H1 (cell line): ENCODE data around the gene IGLL5. TPM values are rescaled to one million over a fixed set of nuclear protein-coding genes. Genes with fewer than 3 reads are reported as not detected.

Experiments
- CTCF ChIA-PET: fragments of 300-600 bp; sonication (Branson Sonifier 250); formaldehyde crosslinking; loops from one replicate; lab custom pipeline; 2021; ENCODE audit not compliant: partially characterized antibody; lab: Charles Lee
- POLR2A ChIA-PET: fragments of 300-600 bp; sonication (Branson Sonifier 250); formaldehyde crosslinking; loops from one replicate; lab custom pipeline; 2021; ENCODE audit warnings: inconsistent platforms; ENCODE audit not compliant: partially characterized antibody; lab: Charles Lee
- DNase-seq, 2 experiments: peaks; one replicate each; pipeline versions ENCODE4 v3.0.0 to v3.0.0-alpha.2; 2010 to 2022; ENCODE audit warnings: low spot score in 2 of 2, low read depth in 1 of 2, mixed read lengths in 1 of 2
- FAIRE-seq: peaks from 2 replicates; lab custom pipeline; 2011; peaks lifted over from hg19 to GRCh38; lab: Jason Lieb, UNC
- H2AFZ ChIP-seq: 2 replicates; pipeline ENCODE4 v1.8.1; 2012; ENCODE audit warnings: low read length, inconsistent platforms
- H2AK5ac ChIP-seq: 2 replicates; pipeline ENCODE4 v1.6.1; 2013; ENCODE audit warnings: low read depth, low read length
- H2BK120ac ChIP-seq: replicated peaks from 2 replicates; pipeline ENCODE3; 2013; ENCODE audit warnings: low read depth, low read length, inconsistent platforms
- H2BK12ac ChIP-seq: 2 replicates; pipeline ENCODE4 v1.6.1; 2013; ENCODE audit warnings: low read depth, low read length
- H2BK15ac ChIP-seq: 2 replicates; pipeline ENCODE4 v1.6.1; 2013; ENCODE audit warnings: low read length
- H2BK20ac ChIP-seq: 2 replicates; pipeline ENCODE4 v1.6.1; 2013; ENCODE audit warnings: low read length
- H2BK5ac ChIP-seq: 2 replicates; pipeline ENCODE4 v1.6.1; 2013; ENCODE audit warnings: low read depth, low read length
- H3K14ac ChIP-seq: 2 replicates; pipeline ENCODE4 v1.6.1; 2013; ENCODE audit warnings: inconsistent platforms; ENCODE audit not compliant: insufficient read length
- H3K18ac ChIP-seq: 2 replicates; pipeline ENCODE4 v1.6.1; 2013; ENCODE audit warnings: low read length; ENCODE audit errors: extremely low read depth
- H3K23ac ChIP-seq: 2 replicates; pipeline ENCODE4 v1.6.1; 2013; ENCODE audit warnings: inconsistent platforms; ENCODE audit not compliant: insufficient read length
- H3K23me2 ChIP-seq: 2 replicates; pipeline ENCODE4 v1.6.1; 2013; ENCODE audit warnings: low read depth, low read length
- H3K27ac ChIP-seq: 2 replicates; pipeline ENCODE4 v1.6.1; 2011; ENCODE audit warnings: low read depth, low read length, inconsistent platforms
- H3K27me3 ChIP-seq, 4 experiments: replicated peaks in 1 of 4; 1 replicate in 1 of 4; 2 replicates in 3 of 4; pipeline versions ENCODE4 v1.6.1 to v1.8.1; 2011 to 2013; ENCODE audit warnings: low read length in 3 of 4, mild to moderate bottlenecking in 3 of 4, inconsistent platforms in 2 of 4, mixed read lengths in 2 of 4, moderate library complexity in 1 of 4; ENCODE audit not compliant: control insufficient read depth in 3 of 4, insufficient read depth in 3 of 4; ENCODE audit errors: extremely low read depth in 1 of 4
- H3K36me3 ChIP-seq, 4 experiments: 2 replicates each; pipeline versions ENCODE4 v1.6.1 to v1.8.1; 2011 to 2013; ENCODE audit warnings: mild to moderate bottlenecking in 4 of 4, low read length in 3 of 4, moderate library complexity in 2 of 4, control low read depth in 1 of 4, inconsistent platforms in 1 of 4; ENCODE audit not compliant: insufficient read depth in 4 of 4, control insufficient read depth in 2 of 4
- H3K4ac ChIP-seq: replicated peaks from 2 replicates; pipeline ENCODE3; 2013; ENCODE audit warnings: low read length, low read depth, mixed read lengths, inconsistent platforms; ENCODE audit not compliant: insufficient read length
- H3K4me1 ChIP-seq, 4 experiments: replicated peaks in 1 of 4; 1 replicate in 1 of 4; 2 replicates in 3 of 4; pipeline versions ENCODE4 v1.6.1 to v1.8.1; 2011 to 2013; ENCODE audit warnings: low read length in 3 of 4, inconsistent platforms in 2 of 4, mixed read lengths in 1 of 4; ENCODE audit not compliant: insufficient read depth in 4 of 4, control insufficient read depth in 3 of 4
- H3K4me2 ChIP-seq, 2 experiments: 2 replicates each; pipeline versions ENCODE4 v1.6.1 to v1.8.1; 2011 to 2013; ENCODE audit warnings: low read depth in 2 of 2, low read length in 2 of 2, control low read depth in 1 of 2, inconsistent platforms in 1 of 2, mild to moderate bottlenecking in 1 of 2; ENCODE audit not compliant: insufficient read depth in 1 of 2
- H3K4me3 ChIP-seq, 4 experiments: fragments of 200-600, 300-600 bp in 1 of 4; sonication (generic), shearing (Covaris generic), sonication (Bioruptor Twin) in 1 of 4; 2 replicates each; pipeline versions ENCODE4 v1.5.1 to v1.8.1; 2011 to 2016; ENCODE audit warnings: low read length in 4 of 4, low read depth in 3 of 4, control low read depth in 2 of 4, inconsistent platforms in 2 of 4, mild to moderate bottlenecking in 2 of 4, mixed read lengths in 1 of 4, moderate library complexity in 1 of 4; ENCODE audit not compliant: insufficient read depth in 2 of 4; ENCODE audit errors: extremely low read depth in 1 of 4
- H3K56ac ChIP-seq: replicated peaks from 2 replicates; pipeline ENCODE3; 2013; ENCODE audit warnings: low read depth, mild to moderate bottlenecking, mixed read lengths, low read length, inconsistent platforms; ENCODE audit not compliant: insufficient read length
- H3K79me1 ChIP-seq: 2 replicates; pipeline ENCODE4 v1.6.1; 2013; ENCODE audit warnings: low read depth, low read length, control low read depth
- H3K79me2 ChIP-seq, 2 experiments: 2 replicates each; pipeline versions ENCODE4 v1.6.1 to v1.8.1; 2012 to 2013; ENCODE audit warnings: low read length in 2 of 2, mild to moderate bottlenecking in 2 of 2, inconsistent platforms in 1 of 2; ENCODE audit not compliant: insufficient read depth in 2 of 2, control insufficient read depth in 1 of 2
- H3K9ac ChIP-seq, 4 experiments: replicated peaks in 1 of 4; 1 replicate in 1 of 4; 2 replicates in 3 of 4; pipeline versions ENCODE4 v1.6.1 to v1.8.1; 2011 to 2013; ENCODE audit warnings: low read depth in 3 of 4, low read length in 3 of 4, control low read depth in 2 of 4, mild to moderate bottlenecking in 2 of 4, moderate library complexity in 2 of 4, inconsistent platforms in 1 of 4; ENCODE audit errors: extremely low read depth in 1 of 4
- H3K9me3 ChIP-seq, 2 experiments: 2 replicates each; pipeline versions ENCODE4 v1.6.1 to v1.8.1; 2012 to 2013; ENCODE audit warnings: mild to moderate bottlenecking in 2 of 2, moderate library complexity in 2 of 2, control low read depth in 1 of 2, inconsistent platforms in 1 of 2, low read depth in 1 of 2, low read length in 1 of 2, mixed read lengths in 1 of 2; ENCODE audit not compliant: insufficient read depth in 2 of 2
- H4K20me1 ChIP-seq, 2 experiments: replicated peaks in 1 of 2; 2 replicates each; pipeline versions ENCODE3 to v1.8.1; 2011 to 2013; ENCODE audit warnings: inconsistent platforms in 2 of 2, low read length in 2 of 2, mild to moderate bottlenecking in 1 of 2; ENCODE audit not compliant: insufficient read depth in 2 of 2, control insufficient read depth in 1 of 2
- H4K5ac ChIP-seq: 2 replicates; pipeline ENCODE4 v1.6.1; 2013; ENCODE audit warnings: low read length, low read depth, mixed read lengths, inconsistent platforms; ENCODE audit not compliant: insufficient read length
- H4K8ac ChIP-seq: 2 replicates; pipeline ENCODE4 v1.8.0; 2013; ENCODE audit warnings: mild to moderate bottlenecking, moderate library complexity, low read length, inconsistent platforms; ENCODE audit not compliant: insufficient read depth; ENCODE audit errors: extremely low read depth
- H4K91ac ChIP-seq: replicated peaks from 2 replicates; pipeline ENCODE3; 2013; ENCODE audit warnings: low read length, mixed read lengths, inconsistent platforms; ENCODE audit not compliant: insufficient read length
- CREB1 ChIP-seq: IDR thresholded peaks from 2 replicates; pipeline ENCODE4 v1.6.1; 2012; ENCODE audit warnings: inconsistent platforms
- SP4 ChIP-seq: IDR thresholded peaks from 2 replicates; pipeline ENCODE4 v1.6.1; 2012; ENCODE audit warnings: low read length, inconsistent platforms
- WGBS, 2 experiments: shearing (Covaris generic) in 1 of 2; methylation state at CpG; one replicate each; pipeline versions ENCODE4 v1.1.6 to v1.1.7; 2013 to 2015; ENCODE audit warnings: low lambda C conversion rate in 2 of 2, mixed read lengths in 2 of 2, inconsistent platforms in 1 of 2, low coverage in 1 of 2, missing lambda C conversion rate in 1 of 2; ENCODE audit not compliant: insufficient replicate concordance in 2 of 2, insufficient coverage in 1 of 2, insufficient read length in 1 of 2; ENCODE audit errors: extremely low coverage in 1 of 2, missing lambda C conversion rate in 1 of 2; 5-methylcytosine and 5-hydroxymethylcytosine counted together
- polyA plus RNA-seq, 7 experiments: library from polyadenylated mRNA; depleted of rRNA in 3 of 7; stranded (reverse) in 5 of 7; unstranded in 2 of 7; fragments of >200 nt in 5 of 7; fragments of 200-250 nt in 2 of 7; gene quantifications; 1 replicate in 5 of 7; 2 replicates in 1 of 7; 4 replicates in 1 of 7; pipeline versions ENCODE4 v1.2.1 to v1.2.3, GENCODE V29; 2011 to 2013; ENCODE audit warnings: missing spikeins in 2 of 7, mixed read lengths in 2 of 7
- total RNA-seq: library from RNA; stranded (reverse); fragmentation: NEBNext Ultra II Directional; extraction: Animal tissue kit (Norgen Biotek cat#: 25700); gene quantifications from 2 replicates; pipeline ENCODE4 v1.2.1, GENCODE V29; 2021

IGLL5 gene
- total and polyA plus RNA-seq, 2 of the 8 experiments (the other 6 are each of a cell fraction or from before 2014, with no cell fraction given), result not detected

GRCh38 chr22:22935056-22935545 lies 47.5 kb downstream of the IGLL5 start:
- Histone ChIP-seq H3K9ac (no peak overlapping the region), H3K4me1 (no peaks in the 10 kb centered on the region; a peak in 1 of 7 replicates), H3K27me3 (peaks cover 1 to 10% (median 4%) of the 10 kb centered on the region in 4 experiments; a peak in 5 of 7 replicates), H2BK15ac (no peak overlapping the region), H4K20me1 (no peaks in the 10 kb centered on the region), H2BK20ac (no peak overlapping the region), H3K79me1 (no peaks in the 10 kb centered on the region), H3K4me3 (no peak overlapping the region), H2AFZ (no peak overlapping the region), H3K4ac (no peak overlapping the region), H4K8ac (no peak overlapping the region), H3K79me2 (no peaks in the 10 kb centered on the region), H2BK120ac (no peak overlapping the region), H3K23ac (no peak overlapping the region), H2BK12ac (no peak overlapping the region), H3K4me2 (no peak overlapping the region), H3K27ac (no peak overlapping the region), H3K56ac (no peak overlapping the region), H3K23me2 (peaks cover 4% of the 10 kb centered on the region; the same call in 1 of the 2 replicates), H3K36me3 (no peaks in the 10 kb centered on the region), H4K5ac (no peak overlapping the region), H3K18ac (no peak overlapping the region), H2BK5ac (no peak overlapping the region), H3K9me3 (peaks cover 22 to 65% of the 10 kb centered on the region in 2 experiments), H4K91ac (no peak overlapping the region), H3K14ac (no peak overlapping the region), H2AK5ac (no peak overlapping the region)
- DNase-seq (no peak), FAIRE-seq (no peak)
- CTCF ChIA-PET, result interaction anchor here (0.5 kb wide), 1 partner anchor 446 kb away, joined by 3 read pairs; no protein-coding TSS in a partner anchor
- POLR2A ChIA-PET, result no interaction called here
- 74% methylated on average over 3 of the region's 3 CpGs; no CpG with 5 or more reads in 1 of the 2 experiments for WGBS, 2 experiments
- TF ChIP-seq CREB1 (no peak), SP4 (no peak)
